ENCODE results near the gene NUP93. TPM values are rescaled to one million over a fixed set of nuclear protein-coding genes. Genes with fewer than 3 reads are reported as not detected.

The NUP93 gene
- total RNA-seq, 1 donor from 2014 or later: 27.1 TPM

GRCh38 chr16:56722200-56722842 lies 7.6 kb upstream of the NUP93 start:
- no peak for TF ChIP-seq CTCF (IDR thresholded peaks at IDR 0.05; ENCODE audit: borderline replicate concordance)
- H3K36me3 ChIP-seq: no peaks in the 10 kb centered on the region
- H3K9me3 ChIP-seq (replicated peaks): no peaks in the 10 kb centered on the region
- intact Hi-C loops (cut with micrococcal nuclease): no loop called here
- no peaks in the 10 kb centered on the region for H3K4me1 ChIP-seq
- H3K27me3 ChIP-seq (ENCODE audit: low read depth): no peaks in the 10 kb centered on the region
- no peak overlapping the region for H3K27ac ChIP-seq (replicated peaks)
- H3K4me3 ChIP-seq: no peak overlapping the region
- no peak for DNase-seq

- no peaks in the 10 kb centered on the region for H3K36me3 ChIP-seq
- intact Hi-C loops (cut with micrococcal nuclease): no loop called here
- peaks cover 10% of the 10 kb centered on the region for H3K4me1 ChIP-seq
- no peak for DNase-seq
- H3K27ac ChIP-seq (replicated peaks): no peak overlapping the region
- no peak for TF ChIP-seq CTCF (IDR thresholded peaks at IDR 0.05; ENCODE audit: borderline replicate concordance)
- no peaks in the 10 kb centered on the region for H3K9me3 ChIP-seq (replicated peaks)
- no peak overlapping the region for H3K4me3 ChIP-seq
- no peaks in the 10 kb centered on the region for H3K27me3 ChIP-seq (ENCODE audit: low read depth)
Measured at GRCh38 chr16:56724191-56724590, 5.7 kb upstream of the NUP93 start.

GRCh38 chr16:56726283-56726682 lies 3.6 kb upstream of the NUP93 start:
- peaks cover 28% of the 10 kb centered on the region for H3K4me1 ChIP-seq
- no peak overlapping the region for H3K27ac ChIP-seq (replicated peaks)
- no peaks in the 10 kb centered on the region for H3K27me3 ChIP-seq (ENCODE audit: low read depth)
- H3K36me3 ChIP-seq: no peaks in the 10 kb centered on the region
- H3K4me3 ChIP-seq: no peak overlapping the region
- H3K9me3 ChIP-seq (replicated peaks): no peaks in the 10 kb centered on the region
- intact Hi-C loops (cut with micrococcal nuclease): no loop called here
- no peak for DNase-seq
- TF ChIP-seq CTCF (IDR thresholded peaks at IDR 0.05; ENCODE audit: borderline replicate concordance): no peak

GRCh38 chr16:56726926-56727325 lies 3.0 kb upstream of the NUP93 start:
- TF ChIP-seq CTCF (IDR thresholded peaks at IDR 0.05; ENCODE audit: borderline replicate concordance): no peak
- no peaks in the 10 kb centered on the region for H3K36me3 ChIP-seq

GRCh38 chr16:56728027-56728426 lies 1.9 kb upstream of the NUP93 start:
- intact Hi-C loops (cut with micrococcal nuclease): no loop called here
- no peaks in the 10 kb centered on the region for H3K9me3 ChIP-seq (replicated peaks)
- H3K4me1 ChIP-seq: peaks cover 35% of the 10 kb centered on the region
- TF ChIP-seq CTCF (IDR thresholded peaks at IDR 0.05; ENCODE audit: borderline replicate concordance): no peak
- H3K27ac ChIP-seq (replicated peaks): no peak overlapping the region
- no peaks in the 10 kb centered on the region for H3K27me3 ChIP-seq (ENCODE audit: low read depth)
- DNase-seq: no peak
- no peak overlapping the region for H3K4me3 ChIP-seq
- H3K36me3 ChIP-seq: no peaks in the 10 kb centered on the region

More at GRCh38 chr16:56726926-56727325, 3.0 kb upstream of the NUP93 start:
- H3K9me3 ChIP-seq (replicated peaks): no peaks in the 10 kb centered on the region
- no peak overlapping the region for H3K4me3 ChIP-seq
- peaks cover 33% of the 10 kb centered on the region for H3K4me1 ChIP-seq
- no peak overlapping the region for H3K27ac ChIP-seq (replicated peaks)
- no peak for DNase-seq
- no peaks in the 10 kb centered on the region for H3K27me3 ChIP-seq (ENCODE audit: low read depth)
- intact Hi-C loops (cut with micrococcal nuclease): no loop called here
